Activated CD4-positive, alpha-beta T cell treated with anti-CD3 and anti-CD28 coated beads, Interleukin-2, amount 10 ng/mL, durations not matched to agents 7 days and 5 days (primary cell): ENCODE data around the gene CLASP1. TPM values are rescaled to one million over a fixed set of nuclear protein-coding genes. Genes with fewer than 3 reads are reported as not detected.

Experiments used
- CTCF ChIA-PET: fragments of 350-600 bp; sonication (Branson Sonifier 250); formaldehyde crosslinking; loops from one replicate; lab custom pipeline; 2021; ENCODE audit warnings: antibody characterized with exemption; lab: Charles Lee
- POLR2A ChIA-PET: fragments of 350-600 bp; sonication (Branson Sonifier 250); formaldehyde crosslinking; loops from one replicate; lab custom pipeline; 2021; ENCODE audit warnings: antibody characterized with exemption; lab: Charles Lee
- DNase-seq: peaks from one replicate; pipeline ENCODE4 v3.0.0-alpha.2; 2020
- H3K27ac Mint-ChIP-seq: one replicate; pipeline ENCODE4 v1.8.0; 2021; ENCODE audit warnings: mild to moderate bottlenecking, moderate library complexity, mixed read lengths
- H3K27me3 Mint-ChIP-seq: one replicate; pipeline ENCODE4 v1.8.0; 2021; ENCODE audit warnings: mixed read lengths
- H3K36me3 Mint-ChIP-seq: one replicate; pipeline ENCODE4 v1.8.0; 2021; ENCODE audit warnings: low read depth, mixed read lengths
- H3K4me1 Mint-ChIP-seq: one replicate; pipeline ENCODE4 v1.8.0; 2021; ENCODE audit warnings: mixed read lengths
- H3K4me3 Mint-ChIP-seq: one replicate; pipeline ENCODE4 v1.8.0; 2021; ENCODE audit warnings: mild to moderate bottlenecking, moderate library complexity, mixed read lengths
- H3K9me3 Mint-ChIP-seq: one replicate; pipeline ENCODE4 v1.8.0; 2021; ENCODE audit warnings: mixed read lengths
- total RNA-seq, 2 experiments: library from RNA; stranded (reverse); gene quantifications; one replicate each; pipeline ENCODE4 v1.2.3, GENCODE V29; 2021

The CLASP1 gene
- total RNA-seq, 2 experiments from 2014 or later = 52.7 to 54.9 TPM

- no peak overlapping the region for H3K27ac Mint-ChIP-seq
These were observed 291.0 kb downstream of the CLASP1 start for GRCh38 chr2:121358291-121358690.

GRCh38 chr2:121356058-121356640 is 293.1 kb downstream of the CLASP1 start:
- Mint-ChIP-seq H3K4me1 (peaks cover 4% of the 10 kb centered on the region), H3K27me3 (no peaks in the 10 kb centered on the region), H3K27ac (no peak overlapping the region), H3K36me3 (peaks cover 25% of the 10 kb centered on the region), H3K9me3 (no peaks in the 10 kb centered on the region), H3K4me3 (no peak overlapping the region)
- POLR2A ChIA-PET = no interaction called here
- peak; percentile 40 for DNase-seq
- CTCF ChIA-PET = interaction anchor here (0.5 to 1.9 kb wide), 9 partner anchors 8 to 416 kb away, joined by 3 to 8 read pairs (median 3); partner anchors contain the start of gene CLASP1

More at GRCh38 chr2:121358291-121358690, 291.0 kb downstream of the CLASP1 start:
- peaks cover 4% of the 10 kb centered on the region for H3K4me1 Mint-ChIP-seq
- H3K4me3 Mint-ChIP-seq = no peak overlapping the region
- no peaks in the 10 kb centered on the region for H3K27me3 Mint-ChIP-seq
- H3K36me3 Mint-ChIP-seq = peaks cover 25% of the 10 kb centered on the region
- no peaks in the 10 kb centered on the region for H3K9me3 Mint-ChIP-seq
- no peak for DNase-seq
- CTCF ChIA-PET = no interaction called here
- POLR2A ChIA-PET = no interaction called here

- no peak for DNase-seq
- Mint-ChIP-seq H3K27ac (no peak overlapping the region), H3K4me1 (peaks cover 4% of the 10 kb centered on the region), H3K27me3 (no peaks in the 10 kb centered on the region), H3K36me3 (peaks cover 22% of the 10 kb centered on the region), H3K9me3 (no peaks in the 10 kb centered on the region), H3K4me3 (no peak overlapping the region)
- CTCF ChIA-PET = interaction anchor here (0.5 to 1.9 kb wide), 6 partner anchors 9 to 294 kb away, joined by 3 to 8 read pairs (median 4); partner anchors contain the start of gene CLASP1
- POLR2A ChIA-PET = no interaction called here
These were observed 293.8 kb downstream of the CLASP1 start for GRCh38 chr2:121355488-121355887.

GRCh38 chr2:121351521-121352318 is 297.5 kb downstream of the CLASP1 start:
- ChIA-PET POLR2A (no interaction called here), CTCF (interaction anchor here (0.6 to 1.3 kb wide), 2 partner anchors 13 to 1014 kb away, joined by 3 read pairs; no protein-coding TSS in a partner anchor)
- Mint-ChIP-seq H3K4me3 (no peak overlapping the region), H3K4me1 (peaks cover 4% of the 10 kb centered on the region), H3K36me3 (peaks cover 34% of the 10 kb centered on the region), H3K27ac (no peak overlapping the region), H3K27me3 (no peaks in the 10 kb centered on the region), H3K9me3 (no peaks in the 10 kb centered on the region)
- DNase-seq = no peak

DNA sequence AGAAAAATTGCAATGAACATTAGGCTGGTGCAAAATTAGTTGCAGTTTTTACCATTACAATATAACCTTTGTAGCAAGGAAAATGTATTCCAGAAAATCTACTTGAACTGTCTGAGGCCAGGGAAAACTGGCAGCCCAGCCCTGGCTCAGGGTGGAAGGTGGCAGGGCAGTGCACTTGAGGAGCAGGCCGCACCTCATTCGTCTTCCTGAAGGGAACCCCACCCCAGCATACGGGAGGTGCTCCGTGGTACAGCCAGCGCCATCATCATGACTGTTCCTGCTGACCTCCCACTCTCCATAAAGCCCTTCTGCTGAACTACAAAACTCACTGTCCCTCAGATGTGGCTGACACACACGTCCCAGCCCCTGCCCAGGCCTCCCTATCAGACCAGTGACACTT is 298.4 kb downstream of the CLASP1 start:
- ChIA-PET CTCF (no interaction called here), POLR2A (no interaction called here)

GRCh38 chr2:121350402-121350775 is 298.9 kb downstream of the CLASP1 start:
- H3K27me3 Mint-ChIP-seq = no peaks in the 10 kb centered on the region
- no peak overlapping the region for H3K4me3 Mint-ChIP-seq
- H3K9me3 Mint-ChIP-seq = no peaks in the 10 kb centered on the region
- CTCF ChIA-PET = no interaction called here
- H3K27ac Mint-ChIP-seq = no peak overlapping the region
- POLR2A ChIA-PET = no interaction called here
- DNase-seq = no peak
- H3K4me1 Mint-ChIP-seq = peaks cover 2% of the 10 kb centered on the region
- H3K36me3 Mint-ChIP-seq = peaks cover 36% of the 10 kb centered on the region

More for the DNA sequence above, 298.4 kb downstream of the CLASP1 start:
- H3K27ac Mint-ChIP-seq = peak overlapping the region; percentile 32
- H3K27me3 Mint-ChIP-seq = no peaks in the 10 kb centered on the region
- H3K9me3 Mint-ChIP-seq = no peaks in the 10 kb centered on the region
- no peak overlapping the region for H3K4me3 Mint-ChIP-seq
- H3K36me3 Mint-ChIP-seq = peaks cover 38% of the 10 kb centered on the region
- DNase-seq = no peak
- peaks cover 4% of the 10 kb centered on the region for H3K4me1 Mint-ChIP-seq

DNA sequence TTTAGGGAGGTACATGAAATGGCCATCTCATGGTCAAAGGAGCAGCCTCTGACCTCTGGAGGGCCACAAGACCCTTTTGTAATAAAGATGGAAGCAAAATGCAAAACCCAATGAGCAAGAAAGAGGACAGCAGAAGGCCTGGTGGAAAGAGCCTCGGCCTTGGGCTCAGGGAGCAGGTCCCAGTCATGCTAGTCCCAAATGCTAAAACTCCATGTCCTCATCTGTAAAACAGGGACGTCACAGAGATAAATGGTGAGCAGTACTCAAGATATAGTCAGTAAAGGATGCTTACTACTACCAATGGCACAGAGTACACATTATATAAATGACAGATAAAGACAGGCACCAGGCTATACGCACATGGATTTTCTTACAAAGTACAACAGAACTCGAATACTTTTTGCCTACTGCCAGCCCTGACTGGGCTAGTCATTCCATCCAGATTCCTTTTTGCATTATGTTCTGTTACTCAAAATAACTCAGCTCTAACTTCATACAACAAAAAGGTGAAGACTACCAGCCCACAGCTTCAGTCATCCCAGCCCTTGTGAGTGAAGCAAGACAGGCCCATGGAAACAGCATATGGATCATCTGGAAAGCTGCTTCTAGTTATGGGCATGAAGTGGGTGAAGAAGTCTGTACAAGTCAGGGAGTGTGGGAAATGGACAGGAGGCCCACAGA is 299.4 kb downstream of the CLASP1 start:
- no peaks in the 10 kb centered on the region for H3K9me3 Mint-ChIP-seq
- H3K4me1 Mint-ChIP-seq = no peaks in the 10 kb centered on the region
- DNase-seq = no peak
- POLR2A ChIA-PET = no interaction called here
- peaks cover 34% of the 10 kb centered on the region for H3K36me3 Mint-ChIP-seq
- no peak overlapping the region for H3K27ac Mint-ChIP-seq
- H3K27me3 Mint-ChIP-seq = no peaks in the 10 kb centered on the region
- H3K4me3 Mint-ChIP-seq = no peak overlapping the region
- CTCF ChIA-PET = no interaction called here

DNA sequence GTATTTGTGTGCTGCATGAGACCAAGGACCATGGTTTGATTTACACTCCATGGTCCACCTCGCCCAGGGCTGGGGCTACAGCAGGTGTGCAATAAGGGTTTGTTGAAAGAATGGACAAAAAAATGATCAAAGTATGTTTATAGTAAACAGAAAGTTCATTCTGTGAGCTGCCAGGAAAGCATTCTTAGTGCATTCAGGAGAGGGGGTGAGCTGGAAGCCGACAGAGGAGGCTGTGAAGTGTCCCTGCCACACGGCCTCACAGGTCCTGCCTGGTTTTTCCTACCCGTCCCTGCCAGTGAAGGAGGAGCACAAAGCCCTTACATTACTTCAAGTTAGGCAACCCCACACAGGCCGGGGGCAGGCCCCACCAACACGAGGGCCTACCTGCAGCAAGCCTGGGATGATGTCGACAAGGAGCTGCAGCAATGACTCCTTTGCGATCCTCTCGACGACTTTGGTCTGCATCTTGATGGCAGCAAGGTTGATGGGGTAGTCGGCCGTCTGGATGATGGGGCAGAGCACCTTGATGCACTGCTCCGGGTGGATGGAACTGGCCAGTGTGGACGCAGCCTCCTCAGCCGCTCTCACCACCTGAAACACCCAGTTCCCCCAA is 301.0 kb downstream of the CLASP1 start:
- CTCF ChIA-PET = interaction anchor here (1.2 kb wide), 1 partner anchor 8 kb away, joined by 3 read pairs; no protein-coding TSS in a partner anchor
- POLR2A ChIA-PET = no interaction called here
- Mint-ChIP-seq H3K9me3 (no peaks in the 10 kb centered on the region), H3K27me3 (no peaks in the 10 kb centered on the region), H3K27ac (no peak overlapping the region), H3K36me3 (peaks cover 30% of the 10 kb centered on the region), H3K4me1 (no peaks in the 10 kb centered on the region), H3K4me3 (no peak overlapping the region)
- DNase-seq = no peak

GRCh38 chr2:121346859-121347258 is 302.4 kb downstream of the CLASP1 start:
- H3K36me3 Mint-ChIP-seq = peaks cover 32% of the 10 kb centered on the region
- no peaks in the 10 kb centered on the region for H3K27me3 Mint-ChIP-seq
- no peak for DNase-seq
- no peak overlapping the region for H3K4me3 Mint-ChIP-seq
- POLR2A ChIA-PET = no interaction called here
- CTCF ChIA-PET = no interaction called here
- H3K27ac Mint-ChIP-seq = no peak overlapping the region
- H3K9me3 Mint-ChIP-seq = no peaks in the 10 kb centered on the region
- no peaks in the 10 kb centered on the region for H3K4me1 Mint-ChIP-seq

GRCh38 chr2:121346407-121346806 is 302.9 kb downstream of the CLASP1 start:
- H3K4me1 Mint-ChIP-seq = no peaks in the 10 kb centered on the region
- POLR2A ChIA-PET = no interaction called here
- H3K27me3 Mint-ChIP-seq = no peaks in the 10 kb centered on the region
- peaks cover 32% of the 10 kb centered on the region for H3K36me3 Mint-ChIP-seq
- no peak for DNase-seq
- H3K9me3 Mint-ChIP-seq = no peaks in the 10 kb centered on the region
- H3K27ac Mint-ChIP-seq = no peak overlapping the region
- CTCF ChIA-PET = no interaction called here
- H3K4me3 Mint-ChIP-seq = no peak overlapping the region

GRCh38 chr2:121345887-121346286 is 303.4 kb downstream of the CLASP1 start:
- no peaks in the 10 kb centered on the region for H3K4me1 Mint-ChIP-seq
- no peaks in the 10 kb centered on the region for H3K9me3 Mint-ChIP-seq
- H3K36me3 Mint-ChIP-seq = peaks cover 33% of the 10 kb centered on the region
- no peak overlapping the region for H3K27ac Mint-ChIP-seq
- H3K4me3 Mint-ChIP-seq = no peak overlapping the region
- POLR2A ChIA-PET = no interaction called here
- no peaks in the 10 kb centered on the region for H3K27me3 Mint-ChIP-seq
- no peak for DNase-seq
- CTCF ChIA-PET = no interaction called here

- H3K27me3 Mint-ChIP-seq = no peaks in the 10 kb centered on the region
- no peak overlapping the region for H3K4me3 Mint-ChIP-seq
- POLR2A ChIA-PET = no interaction called here
- no peaks in the 10 kb centered on the region for H3K4me1 Mint-ChIP-seq
- DNase-seq = no peak
- H3K9me3 Mint-ChIP-seq = no peaks in the 10 kb centered on the region
- CTCF ChIA-PET = no interaction called here
- no peak overlapping the region for H3K27ac Mint-ChIP-seq
- peaks cover 38% of the 10 kb centered on the region for H3K36me3 Mint-ChIP-seq
These were observed 304.2 kb downstream of the CLASP1 start for GRCh38 chr2:121345101-121345500.
